GM12878 (cell line): ENCODE measurements around the gene CCDC138. TPM values are rescaled to one million over a fixed set of nuclear protein-coding genes. Genes with fewer than 3 reads are reported as not detected.

ENCODE experiments used
- ATAC-seq: fragments of 200-7000 bp; cut with Tn5 transposase; 3 replicates; pipeline ENCODE4 v1.9.1; 2020; ENCODE audit warnings: mild to moderate bottlenecking, moderate library complexity
- BruUV-seq: library from RNA; stranded (reverse); fragments of 400-500 nt; replicated peaks from 2 replicates; lab custom pipeline; 2021; lab: Mats Ljungman, UMichigan
- CTCF ChIA-PET: fragments of 300-600 bp; sonication (Branson Sonifier 250); formaldehyde crosslinking; extraction: SDS; loops from one replicate; lab custom pipeline; 2021; ENCODE audit warnings: inconsistent platforms; lab: Yijun Ruan, JAX
- POLR2A ChIA-PET: fragments of 350-600 bp; formaldehyde crosslinking; extraction: SDS; loops from one replicate; lab custom pipeline; 2021; ENCODE audit warnings: inconsistent platforms; lab: Charles Lee
- RAD21 ChIA-PET: fragments of 300-600 bp; sonication (Branson Sonifier 250); formaldehyde crosslinking; loops from one replicate; lab custom pipeline; 2023; ENCODE audit warnings: antibody characterized with exemption; ENCODE audit not compliant: unreplicated experiment; lab: Charles Lee
- SMC1A ChIA-PET: fragments of 300-600 bp; sonication (Branson Sonifier 250); formaldehyde crosslinking; loops from one replicate; lab custom pipeline; 2023; ENCODE audit not compliant: unreplicated experiment, uncharacterized antibody; lab: Charles Lee
- DNase-seq: peaks from one replicate; pipeline ENCODE4 v3.0.0-alpha.2; 2011; ENCODE audit warnings: low read depth, low spot score
- FAIRE-seq: peaks from 3 replicates; lab custom pipeline; 2011; peaks lifted over from hg19 to GRCh38; lab: Jason Lieb, UNC
- H2AFZ ChIP-seq: 2 replicates; pipeline ENCODE4 v1.6.0; 2011; ENCODE audit warnings: low read depth, low read length, control low read depth; ENCODE audit not compliant: control insufficient read depth
- H3K27ac ChIP-seq: 2 replicates; pipeline ENCODE4 v1.5.1; 2011; ENCODE audit warnings: control low read depth; ENCODE audit not compliant: control insufficient read depth, insufficient read depth
- H3K27me3 ChIP-seq, 2 experiments: replicated peaks in 1 of 2; 2 replicates each; pipeline versions ENCODE4 v1.6.0 to v1.6.1; 2011; ENCODE audit warnings: low read length in 1 of 2; ENCODE audit not compliant: control insufficient read depth in 2 of 2, insufficient read depth in 2 of 2
- H3K36me3 ChIP-seq, 2 experiments: 2 replicates each; pipeline ENCODE4 v1.5.1; 2011; ENCODE audit warnings: low read length in 1 of 2; ENCODE audit not compliant: control insufficient read depth in 2 of 2, insufficient read depth in 2 of 2
- H3K4me1 ChIP-seq: 2 replicates; pipeline ENCODE4 v1.6.1; 2011; ENCODE audit warnings: mild to moderate bottlenecking, low read length, moderate library complexity, mixed read lengths; ENCODE audit not compliant: control insufficient read depth, insufficient read depth
- H3K4me2 ChIP-seq: 2 replicates; pipeline ENCODE4 v1.6.0; 2011; ENCODE audit warnings: control low read depth; ENCODE audit not compliant: control insufficient read depth, insufficient read depth
- H3K4me3 ChIP-seq: fragments of 200-600 bp; sonication (generic); 2 replicates; pipeline ENCODE4 v1.5.1; 2016
- H3K79me2 ChIP-seq: 2 replicates; pipeline ENCODE4 v1.6.0; 2011; ENCODE audit warnings: low read length; ENCODE audit not compliant: control insufficient read depth, insufficient read depth
- H3K9ac ChIP-seq: 2 replicates; pipeline ENCODE4 v1.8.0; 2011; ENCODE audit warnings: low read length, control low read depth, mixed read lengths; ENCODE audit not compliant: control insufficient read depth, insufficient read depth
- H3K9me3 ChIP-seq: replicated peaks from 3 replicates; pipeline ENCODE4 v1.5.1; 2011; ENCODE audit warnings: mild to moderate bottlenecking, low read length; ENCODE audit not compliant: control insufficient read depth, insufficient read depth
- H4K20me1 ChIP-seq: 2 replicates; pipeline ENCODE4 v1.6.0; 2011; ENCODE audit not compliant: control insufficient read depth, insufficient read depth
- BMI1 ChIP-seq: fragments of 450-650 bp; IDR thresholded peaks from 2 replicates; pipeline ENCODE4 v1.6.1; 2016; ENCODE audit warnings: mild to moderate bottlenecking, moderate library complexity, borderline replicate concordance
- CBFB ChIP-seq: IDR thresholded peaks from 2 replicates; pipeline ENCODE4 v1.6.1; 2016; ENCODE audit warnings: antibody characterized with exemption, low read depth
- FOXK2 ChIP-seq: fragments of 450-650 bp; IDR thresholded peaks from 2 replicates; pipeline ENCODE4 v1.6.1; 2017; ENCODE audit warnings: mild to moderate bottlenecking, moderate library complexity
- NR2C1 ChIP-seq: fragments of 450-650 bp; IDR thresholded peaks from 2 replicates; pipeline ENCODE4 v1.6.1; 2017; ENCODE audit warnings: antibody characterized with exemption, mild to moderate bottlenecking, moderate library complexity
- POU2F2 ChIP-seq: IDR thresholded peaks from 3 replicates; pipeline ENCODE4 v1.6.1; 2011; ENCODE audit warnings: low read depth, mild to moderate bottlenecking, low read length, borderline replicate concordance
- RAD51 ChIP-seq: fragments of 450-650 bp; IDR thresholded peaks from 2 replicates; pipeline ENCODE4 v1.6.1; 2016; ENCODE audit warnings: moderate library complexity, mild to moderate bottlenecking, inconsistent platforms
- SMAD5 ChIP-seq: IDR thresholded peaks from 2 replicates; pipeline ENCODE4 v1.6.1; 2016; ENCODE audit warnings: antibody characterized with exemption, low read depth
- WGBS: methylation state at CpG from one replicate; pipeline ENCODE4 v1.1.6; 2016; ENCODE audit warnings: low lambda C conversion rate; ENCODE audit not compliant: insufficient replicate concordance, insufficient coverage; ENCODE audit errors: missing lambda C conversion rate; 5-methylcytosine and 5-hydroxymethylcytosine counted together
- in situ Hi-C: fragments of 300-500 bp; cut with MboI; formaldehyde crosslinking; loops from 9 replicates; pipeline ENCODE4 v1.14.3; 2018; ENCODE audit warnings: mixed read lengths
- intact Hi-C: fragments of 100-400 bp; cut with micrococcal nuclease; formaldehyde crosslinking; loops from one replicate; pipeline ENCODE4 v1.14.2; 2022; ENCODE audit not compliant: unreplicated experiment
- polyA plus RNA-seq, 11 experiments: library from polyadenylated mRNA; depleted of rRNA in 4 of 11; unstranded in 6 of 11; stranded (reverse) in 5 of 11; fragments of >200 nt; fragmentation: Nextera tagmentation in 4 of 11; fragmentation: Illumina TruSeq in 1 of 11; extraction: Ambion mirVana in 4 of 11; extraction: Trizol in 1 of 11; gene quantifications; 1 replicate in 1 of 11; 2 replicates in 10 of 11; pipeline versions ENCODE4 v1.2.1 to v1.2.3, GENCODE V29; 2011 to 2016; ENCODE audit warnings: inconsistent platforms in 2 of 11, missing spikeins in 2 of 11, low read depth in 1 of 11
- total RNA-seq, 4 experiments: library from RNA; depleted of rRNA in 3 of 4; stranded (reverse); fragments of >200 nt in 3 of 4; fragmentation: Illumina TruSeq in 1 of 4; extraction: Trizol in 1 of 4; gene quantifications; 2 replicates each; pipeline versions ENCODE4 v1.2.1 to v1.2.3, GENCODE V29; 2013 to 2021
- TF ChIP-seq, protein P1 (sequence below): IDR thresholded peaks from 2 replicates; pipeline ENCODE4 v1.6.1; 2012; ENCODE audit warnings: low read depth, low read length, improper control_type of control experiment
- TF ChIP-seq, protein P2 (sequence below): fragments of 450-650 bp; IDR thresholded peaks from 2 replicates; pipeline ENCODE4 v1.6.1; 2017; ENCODE audit warnings: antibody characterized with exemption, mild to moderate bottlenecking, moderate library complexity
- TF ChIP-seq, protein P3 (sequence below): IDR thresholded peaks from 2 replicates; pipeline ENCODE4 v1.6.1; 2011; ENCODE audit warnings: borderline replicate concordance, low read depth, mild to moderate bottlenecking, moderate library complexity, mixed read lengths, low read length; ENCODE audit not compliant: insufficient read depth; ENCODE audit errors: extremely low read length

The CCDC138 gene
- total and polyA plus RNA-seq, 10 of the 15 experiments (the other 5 are each of a cell fraction or from before 2014, with no cell fraction given): 7.9 to 19.4 (median 13.0) TPM

DNA sequence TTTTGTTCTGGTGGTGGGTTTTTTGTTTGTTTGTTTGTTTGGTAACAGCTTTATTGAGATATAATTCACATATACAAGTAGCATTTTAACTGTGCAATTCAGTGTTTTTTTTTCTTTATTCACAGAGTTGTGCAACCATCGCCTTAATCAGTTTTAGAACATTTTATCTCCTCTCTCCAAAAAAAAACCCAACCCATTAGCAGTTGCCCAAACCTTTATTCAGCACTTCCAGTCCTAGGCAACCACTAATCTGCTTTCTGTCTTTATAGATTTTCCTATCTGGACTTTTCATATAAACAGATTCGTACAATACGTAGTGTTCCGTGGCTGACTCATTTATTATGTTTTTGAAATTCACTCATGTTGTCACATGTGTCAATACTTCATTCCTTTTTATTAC lies 38.7 kb downstream of the CCDC138 start (continued):
- TF ChIP-seq, protein P1, sequence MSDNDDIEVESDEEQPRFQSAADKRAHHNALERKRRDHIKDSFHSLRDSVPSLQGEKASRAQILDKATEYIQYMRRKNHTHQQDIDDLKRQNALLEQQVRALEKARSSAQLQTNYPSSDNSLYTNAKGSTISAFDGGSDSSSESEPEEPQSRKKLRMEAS: no peak
- no peak for TF ChIP-seq SMAD5

DNA sequence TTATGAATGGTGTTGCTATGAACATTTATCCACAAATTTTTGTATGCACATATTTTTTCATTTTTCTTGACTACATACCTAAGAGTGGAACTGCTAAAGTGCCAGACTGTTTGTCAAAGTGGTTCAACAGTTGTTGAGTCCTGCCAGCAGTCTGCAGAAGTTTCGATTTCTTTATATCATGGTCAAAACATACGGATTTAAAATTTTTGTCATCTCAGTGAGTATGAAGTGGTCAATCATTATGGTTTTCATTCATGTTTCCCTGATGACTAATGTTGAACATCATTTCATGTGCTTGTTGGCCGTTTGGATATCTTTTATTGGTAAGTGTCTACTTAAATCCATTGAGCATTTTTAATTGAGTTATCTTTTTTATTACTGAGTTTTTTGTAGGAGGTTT lies 39.2 kb downstream of the CCDC138 start:
- Histone ChIP-seq H3K4me2 (no peak overlapping the region), H4K20me1 (no peaks in the 10 kb centered on the region), H3K36me3 (no peaks in the 10 kb centered on the region; a peak in 1 of 4 replicates), H3K27ac (no peak overlapping the region), H3K27me3 (no peaks in the 10 kb centered on the region), H3K9ac (no peak overlapping the region), H3K4me3 (no peak overlapping the region), H3K4me1 (no peaks in the 10 kb centered on the region), H3K79me2 (no peaks in the 10 kb centered on the region), H3K9me3 (no peaks in the 10 kb centered on the region), H2AFZ (no peak overlapping the region)
- TF ChIP-seq FOXK2 (no peak), RAD51 (no peak), CBFB (no peak), BMI1 (no peak), NR2C1 (no peak), POU2F2 (no peak)
- TF ChIP-seq, protein P2, sequence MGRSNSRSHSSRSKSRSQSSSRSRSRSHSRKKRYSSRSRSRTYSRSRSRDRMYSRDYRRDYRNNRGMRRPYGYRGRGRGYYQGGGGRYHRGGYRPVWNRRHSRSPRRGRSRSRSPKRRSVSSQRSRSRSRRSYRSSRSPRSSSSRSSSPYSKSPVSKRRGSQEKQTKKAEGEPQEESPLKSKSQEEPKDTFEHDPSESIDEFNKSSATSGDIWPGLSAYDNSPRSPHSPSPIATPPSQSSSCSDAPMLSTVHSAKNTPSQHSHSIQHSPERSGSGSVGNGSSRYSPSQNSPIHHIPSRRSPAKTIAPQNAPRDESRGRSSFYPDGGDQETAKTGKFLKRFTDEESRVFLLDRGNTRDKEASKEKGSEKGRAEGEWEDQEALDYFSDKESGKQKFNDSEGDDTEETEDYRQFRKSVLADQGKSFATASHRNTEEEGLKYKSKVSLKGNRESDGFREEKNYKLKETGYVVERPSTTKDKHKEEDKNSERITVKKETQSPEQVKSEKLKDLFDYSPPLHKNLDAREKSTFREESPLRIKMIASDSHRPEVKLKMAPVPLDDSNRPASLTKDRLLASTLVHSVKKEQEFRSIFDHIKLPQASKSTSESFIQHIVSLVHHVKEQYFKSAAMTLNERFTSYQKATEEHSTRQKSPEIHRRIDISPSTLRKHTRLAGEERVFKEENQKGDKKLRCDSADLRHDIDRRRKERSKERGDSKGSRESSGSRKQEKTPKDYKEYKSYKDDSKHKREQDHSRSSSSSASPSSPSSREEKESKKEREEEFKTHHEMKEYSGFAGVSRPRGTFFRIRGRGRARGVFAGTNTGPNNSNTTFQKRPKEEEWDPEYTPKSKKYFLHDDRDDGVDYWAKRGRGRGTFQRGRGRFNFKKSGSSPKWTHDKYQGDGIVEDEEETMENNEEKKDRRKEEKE: no peak
- TF ChIP-seq, protein P3, sequence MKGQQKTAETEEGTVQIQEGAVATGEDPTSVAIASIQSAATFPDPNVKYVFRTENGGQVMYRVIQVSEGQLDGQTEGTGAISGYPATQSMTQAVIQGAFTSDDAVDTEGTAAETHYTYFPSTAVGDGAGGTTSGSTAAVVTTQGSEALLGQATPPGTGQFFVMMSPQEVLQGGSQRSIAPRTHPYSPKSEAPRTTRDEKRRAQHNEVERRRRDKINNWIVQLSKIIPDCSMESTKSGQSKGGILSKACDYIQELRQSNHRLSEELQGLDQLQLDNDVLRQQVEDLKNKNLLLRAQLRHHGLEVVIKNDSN: no peak
- intact Hi-C loops (no loop called here), in situ Hi-C loops (no loop called here)
- ChIA-PET POLR2A (no interaction called here), RAD21 (no interaction called here), CTCF (no interaction called here), SMC1A (no interaction called here)
- ATAC-seq: no peak
- 80% methylated on average over 3 of the region's 3 CpGs for WGBS
- FAIRE-seq: no peak
- DNase-seq: no peak
- no TSS peak for BruUV-seq
